Placental epithelial cell (primary cell): ENCODE results near the gene OR13D1. TPM values are rescaled to one million over a fixed set of nuclear protein-coding genes. Genes with fewer than 3 reads are reported as not detected.

Source experiments
- total RNA-seq: library from RNA; depleted of rRNA; stranded (reverse); fragments of >200 nt; gene quantifications from 2 replicates; pipeline ENCODE4 v1.2.3, GENCODE V29; 2012

OR13D1 gene, protein sequence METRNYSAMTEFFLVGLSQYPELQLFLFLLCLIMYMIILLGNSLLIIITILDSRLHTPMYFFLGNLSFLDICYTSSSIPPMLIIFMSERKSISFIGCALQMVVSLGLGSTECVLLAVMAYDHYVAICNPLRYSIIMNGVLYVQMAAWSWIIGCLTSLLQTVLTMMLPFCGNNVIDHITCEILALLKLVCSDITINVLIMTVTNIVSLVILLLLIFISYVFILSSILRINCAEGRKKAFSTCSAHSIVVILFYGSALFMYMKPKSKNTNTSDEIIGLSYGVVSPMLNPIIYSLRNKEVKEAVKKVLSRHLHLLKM
- total RNA-seq = not detected in 2 replicates

GRCh38 chr9:104694218-104694617 is at the start of gene OR13D1:
OR13D1 (plus strand) TSS chr9:104694518; CDS start chr9:104694518, 0 bp downstream.

Other genes with a start within 250 kb of the OR13D1 start
- gene OR13F1, start 190.3 kb upstream of the OR13D1 start, total RNA-seq = not detected in 2 replicates
- not detected in 2 replicates for gene OR13C4, start 167.3 kb upstream of the OR13D1 start, total RNA-seq
- gene OR13C3, start 157.7 kb upstream of the OR13D1 start, total RNA-seq = not detected in 2 replicates
- gene OR13C8, start 125.3 kb upstream of the OR13D1 start, total RNA-seq = not detected in 2 replicates
- not detected in 2 replicates for gene OR13C5, start 95.1 kb upstream of the OR13D1 start, total RNA-seq
- gene OR13C2, start 88.9 kb upstream of the OR13D1 start, total RNA-seq = not detected in 2 replicates
- gene OR13C9, start 76.3 kb upstream of the OR13D1 start, total RNA-seq = not detected in 2 replicates
- gene NIPSNAP3A, start 53.2 kb downstream of the OR13D1 start, total RNA-seq = 24.3 and 49.5 TPM in 2 replicates
- 0.39 and 0.65 TPM in 2 replicates for gene NIPSNAP3B, start 69.6 kb downstream of the OR13D1 start, total RNA-seq
- gene ABCA1, start 233.6 kb downstream of the OR13D1 start, total RNA-seq = 62.8 and 73.0 TPM in 2 replicates